ENCODE results near the gene DNMT3L. TPM values are rescaled to one million over a fixed set of nuclear protein-coding genes. Genes with fewer than 3 reads are reported as not detected.

DNMT3L gene
- total RNA-seq, 1 donor from 2014 or later = not detected

DNA sequence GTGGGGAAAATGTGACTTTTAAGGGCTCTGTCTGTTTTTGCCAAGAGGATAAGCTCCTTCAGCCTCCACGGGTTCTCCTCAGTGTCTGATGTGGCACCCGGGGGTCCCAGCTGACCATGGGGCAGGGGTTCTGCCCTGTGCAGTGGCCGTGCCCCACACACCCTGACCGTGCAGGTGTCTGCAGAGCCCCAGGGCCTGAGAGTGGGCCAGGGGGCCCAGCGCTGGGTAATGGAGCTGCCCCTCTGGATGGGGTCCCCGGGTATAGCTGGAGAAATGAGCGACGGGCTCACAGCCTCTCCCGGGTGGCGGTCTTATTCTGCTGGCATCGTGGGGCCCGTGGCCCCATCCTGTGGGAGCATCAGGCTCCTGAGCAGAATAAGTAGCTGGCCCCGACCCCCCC lies 35.2 kb upstream of the DNMT3L start:
- Histone ChIP-seq H3K27me3 (no peaks in the 10 kb centered on the region), H3K36me3 (no peaks in the 10 kb centered on the region), H3K4me1 (peaks cover 5 to 22% of the 10 kb centered on the region in 2 donors), H3K27ac (no peak overlapping the region), H3K9me3 (no peaks in the 10 kb centered on the region), H3K4me3 (no peak overlapping the region)
- intact Hi-C loops (cut with DNase I) = no loop called here
- TF ChIP-seq, protein P1, sequence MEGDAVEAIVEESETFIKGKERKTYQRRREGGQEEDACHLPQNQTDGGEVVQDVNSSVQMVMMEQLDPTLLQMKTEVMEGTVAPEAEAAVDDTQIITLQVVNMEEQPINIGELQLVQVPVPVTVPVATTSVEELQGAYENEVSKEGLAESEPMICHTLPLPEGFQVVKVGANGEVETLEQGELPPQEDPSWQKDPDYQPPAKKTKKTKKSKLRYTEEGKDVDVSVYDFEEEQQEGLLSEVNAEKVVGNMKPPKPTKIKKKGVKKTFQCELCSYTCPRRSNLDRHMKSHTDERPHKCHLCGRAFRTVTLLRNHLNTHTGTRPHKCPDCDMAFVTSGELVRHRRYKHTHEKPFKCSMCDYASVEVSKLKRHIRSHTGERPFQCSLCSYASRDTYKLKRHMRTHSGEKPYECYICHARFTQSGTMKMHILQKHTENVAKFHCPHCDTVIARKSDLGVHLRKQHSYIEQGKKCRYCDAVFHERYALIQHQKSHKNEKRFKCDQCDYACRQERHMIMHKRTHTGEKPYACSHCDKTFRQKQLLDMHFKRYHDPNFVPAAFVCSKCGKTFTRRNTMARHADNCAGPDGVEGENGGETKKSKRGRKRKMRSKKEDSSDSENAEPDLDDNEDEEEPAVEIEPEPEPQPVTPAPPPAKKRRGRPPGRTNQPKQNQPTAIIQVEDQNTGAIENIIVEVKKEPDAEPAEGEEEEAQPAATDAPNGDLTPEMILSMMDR (IDR thresholded peaks at IDR 0.05) = no peak
- no peak for DNase-seq (ENCODE audit: low spot score in 2 of 2)

GRCh38 chr21:44296103-44296519 lies 34.4 kb upstream of the DNMT3L start:
- no peak overlapping the region for H3K4me3 ChIP-seq
- peaks cover 4 to 14% of the 10 kb centered on the region in 2 donors for H3K4me1 ChIP-seq
- no peaks in the 10 kb centered on the region for H3K9me3 ChIP-seq
- TF ChIP-seq, protein P1 (IDR thresholded peaks at IDR 0.05) = no peak
- no peak for DNase-seq (ENCODE audit: low spot score in 2 of 2)
- intact Hi-C loops (cut with DNase I) = no loop called here
- no peak overlapping the region for H3K27ac ChIP-seq
- no peaks in the 10 kb centered on the region for H3K36me3 ChIP-seq
- H3K27me3 ChIP-seq = no peaks in the 10 kb centered on the region

GRCh38 chr21:44295646-44296045 lies 33.9 kb upstream of the DNMT3L start:
- Histone ChIP-seq H3K27ac (no peak overlapping the region), H3K27me3 (no peaks in the 10 kb centered on the region), H3K36me3 (no peaks in the 10 kb centered on the region), H3K4me3 (no peak overlapping the region), H3K4me1 (peaks cover 0 to 10% of the 10 kb centered on the region in 2 donors), H3K9me3 (no peaks in the 10 kb centered on the region)
- TF ChIP-seq, protein P1 (IDR thresholded peaks at IDR 0.05) = no peak
- intact Hi-C loops (cut with DNase I) = no loop called here
- no peak for DNase-seq (ENCODE audit: low spot score in 2 of 2)

DNA sequence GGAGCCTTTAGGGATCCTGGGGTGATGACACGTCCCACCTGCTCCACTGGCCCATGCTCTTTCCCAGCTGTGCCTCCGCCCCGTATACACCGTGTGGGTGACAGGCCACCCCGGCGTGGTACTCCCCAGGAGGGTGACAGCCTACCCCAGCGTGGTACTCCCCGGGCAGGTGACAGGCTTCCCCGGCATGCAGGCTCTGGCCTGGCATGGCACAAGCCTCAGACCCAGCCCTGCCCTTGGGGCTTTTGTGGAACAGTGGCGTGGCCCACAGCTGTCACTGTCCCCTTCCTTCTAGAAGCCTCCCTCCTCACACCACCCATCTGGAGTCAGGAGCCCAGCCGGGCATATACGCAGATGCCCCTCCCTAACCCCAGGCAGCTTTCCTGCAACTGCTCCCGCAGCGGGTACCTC lies 33.5 kb upstream of the DNMT3L start:
- Histone ChIP-seq H3K27me3 (no peaks in the 10 kb centered on the region), H3K27ac (no peak overlapping the region), H3K36me3 (no peaks in the 10 kb centered on the region), H3K4me3 (no peak overlapping the region), H3K9me3 (no peaks in the 10 kb centered on the region), H3K4me1 (peaks cover 0 to 10% of the 10 kb centered on the region in 2 donors)
- no peak for DNase-seq (ENCODE audit: low spot score in 2 of 2)
- TF ChIP-seq, protein P1 (IDR thresholded peaks at IDR 0.05) = no peak
- intact Hi-C loops (cut with DNase I) = no loop called here

DNA sequence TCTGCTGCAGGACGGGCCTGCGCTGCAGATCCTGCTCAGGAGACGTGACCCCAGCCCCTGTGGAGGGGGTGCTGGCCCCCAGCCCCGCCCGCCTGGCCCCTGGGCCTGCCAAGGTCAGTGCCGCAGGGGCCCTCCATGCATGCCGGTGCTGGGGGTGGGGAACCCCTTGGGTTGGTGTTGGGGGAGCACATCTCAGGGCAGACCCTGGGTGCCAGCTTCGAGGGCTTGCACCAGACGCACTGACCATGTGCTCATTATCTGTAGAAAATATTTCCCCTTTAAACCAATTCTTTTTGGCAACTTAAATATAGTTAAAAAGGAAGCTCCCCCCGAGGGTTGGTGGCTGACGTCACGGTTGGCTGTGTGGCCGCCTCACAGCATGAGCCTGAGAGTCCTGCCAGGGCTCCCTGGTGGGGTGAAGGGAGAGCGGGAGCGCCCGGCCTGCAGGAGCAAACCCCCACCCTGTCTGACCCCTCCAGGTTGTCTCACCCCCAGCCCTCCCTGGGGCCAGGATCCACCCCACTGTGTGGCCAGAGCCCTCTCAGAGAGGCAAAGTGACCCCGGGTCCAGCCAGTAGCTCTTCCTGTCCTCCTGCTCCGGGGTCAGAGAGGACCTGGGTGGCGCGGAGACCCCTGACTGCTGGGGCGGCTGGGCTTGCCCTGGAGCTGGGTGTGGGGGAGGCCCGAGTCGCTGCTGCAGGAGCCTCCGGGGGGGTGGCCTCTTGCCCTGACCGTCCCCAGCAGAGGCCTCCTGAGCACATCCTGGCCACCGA lies 32.9 kb upstream of the DNMT3L start:
- no peak overlapping the region for H3K27ac ChIP-seq
- TF ChIP-seq, protein P1 (IDR thresholded peaks at IDR 0.05) = no peak
- no peaks in the 10 kb centered on the region for H3K9me3 ChIP-seq
- H3K4me3 ChIP-seq = no peak overlapping the region
- intact Hi-C loops (cut with DNase I) = no loop called here
- DNase-seq (ENCODE audit: low spot score in 2 of 2) = no peak
- H3K36me3 ChIP-seq = no peaks in the 10 kb centered on the region
- H3K27me3 ChIP-seq = no peaks in the 10 kb centered on the region
- H3K4me1 ChIP-seq = peaks cover 0 to 10% of the 10 kb centered on the region in 2 donors

All from ascending aorta (tissue), 2 donors.